Astrocyte (in vitro differentiated cells and primary cell): ENCODE results near the gene TYSND1. TPM values are rescaled to one million over a fixed set of nuclear protein-coding genes. Genes with fewer than 3 reads are reported as not detected.

Experiments used
- DNase-seq: peaks from one replicate; pipeline ENCODE4 v3.0.0-alpha.2; 2010; ENCODE audit warnings: low read depth
- FAIRE-seq: peaks from 2 replicates; lab custom pipeline; 2011; peaks lifted over from hg19 to GRCh38; lab: Jason Lieb, UNC
- H2AFZ ChIP-seq: 2 replicates; pipeline ENCODE4 v1.6.0; 2012; ENCODE audit warnings: low read depth, low read length, inconsistent platforms
- H3K27ac ChIP-seq: 2 replicates; pipeline ENCODE4 v1.5.1; 2011; ENCODE audit warnings: low read depth, low read length, inconsistent platforms
- H3K27me3 ChIP-seq: 2 replicates; pipeline ENCODE4 v1.6.0; 2011; ENCODE audit warnings: low read length, inconsistent platforms; ENCODE audit not compliant: insufficient read depth
- H3K36me3 ChIP-seq: 2 replicates; pipeline ENCODE4 v1.5.1; 2011; ENCODE audit warnings: low read length, inconsistent platforms; ENCODE audit not compliant: insufficient read depth
- H3K4me1 ChIP-seq: 2 replicates; pipeline ENCODE4 v1.5.1; 2011; ENCODE audit warnings: low read length, inconsistent platforms; ENCODE audit not compliant: insufficient read depth
- H3K4me2 ChIP-seq: 2 replicates; pipeline ENCODE4 v1.6.0; 2012; ENCODE audit warnings: low read length, inconsistent platforms
- H3K4me3 ChIP-seq: 2 replicates; pipeline ENCODE4 v1.5.1; 2011; ENCODE audit warnings: low read depth, mild to moderate bottlenecking, low read length, inconsistent platforms; ENCODE audit not compliant: insufficient read depth
- H3K79me2 ChIP-seq: 2 replicates; pipeline ENCODE4 v1.6.0; 2012; ENCODE audit warnings: mild to moderate bottlenecking, low read length, inconsistent platforms; ENCODE audit not compliant: insufficient read depth
- H3K9ac ChIP-seq: 2 replicates; pipeline ENCODE4 v1.6.0; 2012; ENCODE audit warnings: mild to moderate bottlenecking, low read length, inconsistent platforms
- H3K9me3 ChIP-seq: 2 replicates; pipeline ENCODE4 v1.5.1; 2012; ENCODE audit warnings: low read depth, mild to moderate bottlenecking, low read length, inconsistent platforms; ENCODE audit not compliant: insufficient read depth
- H4K20me1 ChIP-seq: 2 replicates; pipeline ENCODE4 v1.6.0; 2012; ENCODE audit warnings: low read length, inconsistent platforms; ENCODE audit not compliant: insufficient read depth
- H3K27ac Mint-ChIP-seq: one replicate; pipeline ENCODE4 v1.8.0; 2021; ENCODE audit warnings: mild to moderate bottlenecking, mixed read lengths; ENCODE audit not compliant: unreplicated experiment
- H3K27me3 Mint-ChIP-seq: one replicate; pipeline ENCODE4 v1.8.0; 2021; ENCODE audit warnings: low read depth, mixed read lengths; ENCODE audit not compliant: unreplicated experiment
- H3K36me3 Mint-ChIP-seq: one replicate; pipeline ENCODE4 v1.8.0; 2021; ENCODE audit warnings: low read depth, mixed read lengths; ENCODE audit not compliant: unreplicated experiment
- H3K4me1 Mint-ChIP-seq: one replicate; pipeline ENCODE4 v1.8.0; 2021; ENCODE audit warnings: low read depth, mixed read lengths; ENCODE audit not compliant: unreplicated experiment
- H3K4me3 Mint-ChIP-seq: one replicate; pipeline ENCODE4 v1.8.0; 2021; ENCODE audit warnings: mild to moderate bottlenecking, moderate library complexity, mixed read lengths; ENCODE audit not compliant: unreplicated experiment
- H3K9me3 Mint-ChIP-seq: one replicate; pipeline ENCODE4 v1.8.0; 2021; ENCODE audit warnings: mild to moderate bottlenecking, mixed read lengths; ENCODE audit not compliant: unreplicated experiment
- CTCF ChIP-seq: IDR thresholded peaks from 2 replicates; pipeline ENCODE4 v1.5.1; 2011; ENCODE audit warnings: low read depth, mild to moderate bottlenecking, inconsistent platforms, low read length, moderate library complexity; ENCODE audit not compliant: insufficient read depth
- EZH2 ChIP-seq: IDR thresholded peaks from 2 replicates; pipeline ENCODE4 v1.6.1; 2012; ENCODE audit warnings: mild to moderate bottlenecking, low read length, inconsistent platforms; ENCODE audit not compliant: insufficient read depth
- total RNA-seq: library from RNA; stranded (reverse); gene quantifications from 2 replicates; pipeline ENCODE4 v1.2.1, GENCODE V29; 2021

TYSND1 gene
- total RNA-seq, 1 donor from 2014 or later = 8.9 TPM

GRCh38 chr10:70139997-70140250 is 6.6 kb downstream of the TYSND1 start:
- TF ChIP-seq CTCF (no peak), EZH2 (no peak)
- Mint-ChIP-seq H3K9me3 (no peaks in the 10 kb centered on the region), H3K36me3 (peaks cover 12% of the 10 kb centered on the region), H3K4me1 (no peaks in the 10 kb centered on the region), H3K27me3 (no peaks in the 10 kb centered on the region), H3K4me3 (no peak overlapping the region), H3K27ac (no peak overlapping the region)
- Histone ChIP-seq H3K9me3 (no peaks in the 10 kb centered on the region), H3K4me1 (peaks cover 3% of the 10 kb centered on the region), H3K27me3 (no peaks in the 10 kb centered on the region), H2AFZ (no peak overlapping the region), H3K36me3 (peaks cover 3% of the 10 kb centered on the region), H3K4me2 (no peak overlapping the region), H3K9ac (no peak overlapping the region), H3K79me2 (peaks cover 17% of the 10 kb centered on the region), H3K27ac (no peak overlapping the region), H4K20me1 (peaks cover 27% of the 10 kb centered on the region), H3K4me3 (no peak overlapping the region)
- FAIRE-seq (no peak), DNase-seq (no peak)

- H3K36me3 Mint-ChIP-seq = peaks cover 12% of the 10 kb centered on the region
- DNase-seq (no peak), FAIRE-seq (no peak)
- H2AFZ ChIP-seq = no peak overlapping the region
- TF ChIP-seq CTCF (no peak), EZH2 (no peak)
- no peaks in the 10 kb centered on the region for H3K9me3 Mint-ChIP-seq
- H3K27ac ChIP-seq = no peak overlapping the region
- H3K4me2 ChIP-seq = no peak overlapping the region
- H3K9me3 ChIP-seq = no peaks in the 10 kb centered on the region
- H3K4me1 Mint-ChIP-seq = no peaks in the 10 kb centered on the region
- H3K4me3 ChIP-seq = no peak overlapping the region
- H3K36me3 ChIP-seq = peaks cover 3% of the 10 kb centered on the region
- peaks cover 22% of the 10 kb centered on the region for H4K20me1 ChIP-seq
- H3K9ac ChIP-seq = no peak overlapping the region
- H3K4me3 Mint-ChIP-seq = no peak overlapping the region
- H3K4me1 ChIP-seq = no peaks in the 10 kb centered on the region
- H3K79me2 ChIP-seq = peaks cover 13% of the 10 kb centered on the region
- H3K27me3 ChIP-seq = no peaks in the 10 kb centered on the region
- H3K27me3 Mint-ChIP-seq = no peaks in the 10 kb centered on the region
- H3K27ac Mint-ChIP-seq = no peak overlapping the region
These were observed 7.1 kb downstream of the TYSND1 start for GRCh38 chr10:70139151-70139996.
